NB4 (cell line): ENCODE results near the gene SNTG2.

Experiments
- POLR2A ChIP-seq: IDR thresholded peaks from 2 replicates; pipeline ENCODE4 v1.6.1; 2011; ENCODE audit warnings: mild to moderate bottlenecking; ENCODE audit not compliant: insufficient read length; ENCODE audit errors: extremely low read depth
- TF ChIP-seq, protein P1 (sequence below): IDR thresholded peaks from one replicate; pipeline ENCODE4 v1.5.1; 2012; ENCODE audit warnings: low read depth, low read length
- TF ChIP-seq, protein P2 (sequence below): IDR thresholded peaks from 2 replicates; pipeline ENCODE4 v1.6.1; 2011; ENCODE audit warnings: low read depth, low read length

DNA sequence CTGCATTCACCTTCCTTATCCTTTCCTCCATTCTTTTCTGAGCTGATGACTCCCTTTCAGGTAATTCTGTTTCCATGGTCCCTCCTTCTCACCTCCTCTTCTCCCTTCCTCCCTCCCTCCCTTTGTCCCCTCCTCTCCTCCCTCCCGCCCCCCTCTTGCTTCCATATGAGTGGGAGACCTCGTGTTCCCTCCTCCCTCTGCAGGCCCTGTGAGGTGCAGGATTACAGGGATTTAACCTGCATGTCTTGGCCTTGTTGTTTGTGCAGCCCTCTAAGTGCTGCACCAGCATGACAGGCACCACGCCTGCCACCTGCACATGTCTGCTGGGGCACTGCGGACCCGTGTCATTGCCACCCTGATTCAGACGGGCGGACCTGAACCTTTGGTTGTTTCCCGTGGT, 103.1 kb downstream of the SNTG2 start:
- TF ChIP-seq, protein P1, sequence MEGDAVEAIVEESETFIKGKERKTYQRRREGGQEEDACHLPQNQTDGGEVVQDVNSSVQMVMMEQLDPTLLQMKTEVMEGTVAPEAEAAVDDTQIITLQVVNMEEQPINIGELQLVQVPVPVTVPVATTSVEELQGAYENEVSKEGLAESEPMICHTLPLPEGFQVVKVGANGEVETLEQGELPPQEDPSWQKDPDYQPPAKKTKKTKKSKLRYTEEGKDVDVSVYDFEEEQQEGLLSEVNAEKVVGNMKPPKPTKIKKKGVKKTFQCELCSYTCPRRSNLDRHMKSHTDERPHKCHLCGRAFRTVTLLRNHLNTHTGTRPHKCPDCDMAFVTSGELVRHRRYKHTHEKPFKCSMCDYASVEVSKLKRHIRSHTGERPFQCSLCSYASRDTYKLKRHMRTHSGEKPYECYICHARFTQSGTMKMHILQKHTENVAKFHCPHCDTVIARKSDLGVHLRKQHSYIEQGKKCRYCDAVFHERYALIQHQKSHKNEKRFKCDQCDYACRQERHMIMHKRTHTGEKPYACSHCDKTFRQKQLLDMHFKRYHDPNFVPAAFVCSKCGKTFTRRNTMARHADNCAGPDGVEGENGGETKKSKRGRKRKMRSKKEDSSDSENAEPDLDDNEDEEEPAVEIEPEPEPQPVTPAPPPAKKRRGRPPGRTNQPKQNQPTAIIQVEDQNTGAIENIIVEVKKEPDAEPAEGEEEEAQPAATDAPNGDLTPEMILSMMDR: no peak
- TF ChIP-seq, protein P2, sequence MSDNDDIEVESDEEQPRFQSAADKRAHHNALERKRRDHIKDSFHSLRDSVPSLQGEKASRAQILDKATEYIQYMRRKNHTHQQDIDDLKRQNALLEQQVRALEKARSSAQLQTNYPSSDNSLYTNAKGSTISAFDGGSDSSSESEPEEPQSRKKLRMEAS: no peak
- no peak for TF ChIP-seq POLR2A
